NCI-H1436 (cell line): ENCODE results near the gene ICAM4.
"Not testable (repeated sequence)": the region's sequence is repeated elsewhere in the genome, so short reads cannot be mapped to it uniquely, and the experiment has no call there.

Experiments
- DNase-seq: peaks from one replicate; lab custom pipeline; 2025; lab: John Stamatoyannopoulos, UW

Gene ICAM4

DNA sequence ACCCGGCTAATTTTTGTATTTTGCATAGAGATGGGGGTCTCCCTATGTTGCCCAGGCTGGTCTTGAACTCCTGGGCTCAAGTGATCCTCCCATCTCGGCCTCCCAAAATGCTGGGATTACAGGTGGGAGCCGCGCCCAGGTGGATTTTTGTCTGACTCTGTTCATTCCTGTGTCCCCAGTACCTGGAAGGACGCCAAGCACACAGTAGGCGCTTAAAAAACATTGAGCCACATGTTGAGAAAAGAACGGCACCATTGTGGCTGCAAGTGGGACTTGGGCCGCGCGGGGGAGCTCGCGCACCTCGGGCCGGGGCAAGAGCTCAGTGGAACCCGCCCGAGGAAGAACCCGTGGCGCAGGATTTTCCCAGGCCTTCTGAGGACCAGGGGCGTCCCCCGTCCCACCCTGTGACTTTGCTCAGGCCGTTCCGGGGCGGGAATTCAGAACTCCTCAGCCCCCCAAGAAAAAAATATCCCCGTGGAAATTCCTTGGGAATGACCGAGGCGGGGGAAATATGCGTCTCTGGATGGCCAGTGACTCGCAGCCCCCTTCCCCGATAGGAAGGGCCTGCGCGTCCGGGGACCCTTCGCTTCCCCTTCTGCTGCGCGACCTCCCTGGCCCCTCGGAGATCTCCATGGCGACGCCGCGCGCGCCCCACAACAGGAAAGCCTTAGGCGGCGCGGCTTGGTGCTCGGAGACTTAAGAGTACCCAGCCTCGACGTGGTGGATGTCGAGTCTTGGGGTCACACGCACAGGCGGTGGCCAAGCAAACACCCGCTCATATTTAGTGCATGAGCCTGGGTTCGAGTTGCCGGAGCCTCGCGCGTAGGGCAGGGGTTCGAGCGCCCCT is 17.2 kb upstream of the ICAM4 start:
- peak; percentile 47 for DNase-seq

GRCh38 chr19:10270180-10270615 is 16.6 kb upstream of the ICAM4 start:
- DNase-seq: no peak

GRCh38 chr19:10270616-10271394 is 15.9 kb upstream of the ICAM4 start, which contains the start of gene ICAM1:
ICAM1 (plus strand) TSS chr19:10271120; CDS start chr19:10271160, 40 bp downstream.
- DNase-seq: no peak

DNA sequence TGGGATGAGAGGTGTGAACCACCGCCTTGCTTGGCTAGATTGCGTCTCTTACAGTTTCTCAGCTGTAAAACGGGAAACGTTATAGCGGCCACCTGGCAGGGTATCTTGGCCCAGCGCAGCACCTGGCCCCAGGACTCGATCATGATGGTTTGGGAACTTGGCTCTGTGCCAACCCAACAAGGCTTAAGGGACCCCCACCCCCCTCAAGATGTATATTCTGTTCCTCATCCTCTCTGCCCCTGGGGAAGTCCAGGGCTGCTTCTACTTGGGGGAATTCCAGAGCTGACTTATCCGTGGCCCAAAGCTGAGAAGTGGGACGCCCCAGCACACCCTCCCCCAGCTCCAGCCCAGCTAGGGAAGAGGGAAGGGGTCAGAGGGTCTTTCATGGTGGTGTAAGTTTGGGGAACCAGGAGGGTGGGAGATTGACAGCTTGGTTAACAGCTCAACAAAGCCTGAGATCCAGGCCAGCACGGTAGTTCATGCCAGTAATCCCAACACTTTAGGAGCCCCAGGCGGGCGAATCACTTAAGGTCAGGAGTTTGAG is 15.1 kb upstream of the ICAM4 start:
- no peak for DNase-seq

DNA sequence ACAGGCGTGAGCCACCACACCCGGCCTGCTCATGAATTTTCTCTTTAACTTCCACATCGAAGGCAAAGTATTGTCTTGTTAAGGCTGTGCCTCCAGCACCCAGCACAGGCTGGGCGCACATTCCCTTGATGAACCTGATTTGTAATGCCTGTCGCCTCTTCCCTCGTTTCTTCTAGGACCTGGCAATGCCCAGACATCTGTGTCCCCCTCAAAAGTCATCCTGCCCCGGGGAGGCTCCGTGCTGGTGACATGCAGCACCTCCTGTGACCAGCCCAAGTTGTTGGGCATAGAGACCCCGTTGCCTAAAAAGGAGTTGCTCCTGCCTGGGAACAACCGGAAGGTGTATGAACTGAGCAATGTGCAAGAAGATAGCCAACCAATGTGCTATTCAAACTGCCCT is 12.2 kb upstream of the ICAM4 start:
- no peak for DNase-seq

GRCh38 chr19:10277795-10278589 is 8.8 kb upstream of the ICAM4 start:
- no peak for DNase-seq

DNA sequence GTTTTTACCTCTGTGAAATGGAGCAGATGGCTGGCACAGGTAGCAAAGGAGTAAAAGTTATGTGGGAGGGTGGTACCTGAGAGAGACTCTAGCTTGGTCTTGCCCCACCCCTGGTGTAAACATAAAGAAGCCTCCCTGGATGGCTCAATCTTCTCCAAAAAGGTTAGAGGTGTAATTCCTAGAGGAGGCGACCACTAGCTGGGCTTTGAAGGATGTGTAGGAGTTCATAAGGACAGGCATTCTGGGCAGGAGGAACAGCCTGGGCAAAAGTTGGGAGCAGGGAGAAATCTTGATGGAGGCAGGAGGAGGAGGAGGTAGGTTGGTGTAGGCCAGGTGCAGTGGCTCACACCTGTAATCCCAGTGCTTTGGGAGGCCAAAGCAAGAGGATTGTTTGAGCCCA is 7.8 kb upstream of the ICAM4 start:
- no peak for DNase-seq

DNA sequence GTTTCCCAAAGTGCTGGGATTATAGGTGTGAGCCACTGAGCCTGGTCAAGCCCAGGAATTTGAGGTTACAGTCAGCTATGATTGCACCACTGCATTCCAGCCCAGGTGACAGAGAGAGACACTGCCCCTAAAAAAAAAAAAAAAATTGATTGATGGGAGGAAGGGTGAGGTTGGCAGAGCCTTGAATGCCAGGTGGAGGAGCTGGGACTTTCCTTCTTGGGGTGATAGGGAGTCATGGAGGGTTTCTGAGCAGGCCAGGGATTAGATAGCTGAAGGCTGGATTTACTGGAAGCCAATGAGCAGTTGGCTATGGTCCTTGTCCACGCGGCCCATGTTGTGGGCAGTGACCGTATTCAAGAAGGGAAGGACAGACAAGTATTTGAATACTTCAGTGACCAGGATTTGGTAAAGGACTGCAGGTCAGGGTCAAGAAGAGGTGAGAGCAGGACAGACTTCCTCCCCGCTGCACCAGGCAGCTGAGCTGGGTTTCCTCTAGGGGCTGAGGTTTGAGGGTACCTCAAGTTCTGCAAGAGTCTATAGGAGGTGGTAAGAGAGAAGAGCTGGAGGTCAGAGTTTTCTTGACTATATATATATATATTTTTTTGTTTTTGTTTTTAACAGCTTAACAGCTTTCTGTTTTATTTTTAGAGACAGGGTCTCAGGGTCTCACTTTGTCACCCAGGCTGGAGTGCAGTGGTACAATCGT is 6.9 kb upstream of the ICAM4 start:
- DNase-seq: no peak

- DNase-seq: not testable (repeated sequence)
These were observed 4.7 kb upstream of the ICAM4 start for GRCh38 chr19:10282043-10282442.

DNA sequence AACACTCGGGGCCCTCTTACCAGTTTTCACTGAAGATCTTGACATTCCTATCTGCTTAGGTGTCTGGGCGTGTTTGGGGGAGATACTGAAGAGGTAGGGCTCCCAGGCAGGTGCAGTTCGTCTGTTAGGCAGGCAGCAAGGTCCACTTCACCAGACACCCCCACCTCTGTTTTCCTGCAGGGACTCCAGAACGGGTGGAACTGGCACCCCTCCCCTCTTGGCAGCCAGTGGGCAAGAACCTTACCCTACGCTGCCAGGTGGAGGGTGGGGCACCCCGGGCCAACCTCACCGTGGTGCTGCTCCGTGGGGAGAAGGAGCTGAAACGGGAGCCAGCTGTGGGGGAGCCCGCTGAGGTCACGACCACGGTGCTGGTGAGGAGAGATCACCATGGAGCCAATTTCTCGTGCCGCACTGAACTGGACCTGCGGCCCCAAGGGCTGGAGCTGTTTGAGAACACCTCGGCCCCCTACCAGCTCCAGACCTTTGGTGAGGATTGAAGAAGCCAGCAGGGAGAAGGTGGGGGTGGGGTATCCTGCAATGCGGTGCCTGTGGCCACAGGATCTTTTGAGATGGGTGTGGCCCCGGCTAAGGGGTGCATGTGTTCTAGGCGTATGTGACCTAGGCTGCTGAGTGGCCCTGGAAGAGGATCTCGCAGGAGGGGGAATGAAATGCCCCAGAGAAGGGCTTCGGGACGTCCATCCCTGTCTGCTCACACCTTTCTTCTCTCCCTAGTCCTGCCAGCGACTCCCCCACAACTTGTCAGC is 3.3 kb upstream of the ICAM4 start:
- DNase-seq: no peak

GRCh38 chr19:10284065-10284959 is 2.4 kb upstream of the ICAM4 start:
- DNase-seq: no peak

- no peak for DNase-seq
These were observed 1.8 kb upstream of the ICAM4 start for GRCh38 chr19:10284960-10285278.

DNA sequence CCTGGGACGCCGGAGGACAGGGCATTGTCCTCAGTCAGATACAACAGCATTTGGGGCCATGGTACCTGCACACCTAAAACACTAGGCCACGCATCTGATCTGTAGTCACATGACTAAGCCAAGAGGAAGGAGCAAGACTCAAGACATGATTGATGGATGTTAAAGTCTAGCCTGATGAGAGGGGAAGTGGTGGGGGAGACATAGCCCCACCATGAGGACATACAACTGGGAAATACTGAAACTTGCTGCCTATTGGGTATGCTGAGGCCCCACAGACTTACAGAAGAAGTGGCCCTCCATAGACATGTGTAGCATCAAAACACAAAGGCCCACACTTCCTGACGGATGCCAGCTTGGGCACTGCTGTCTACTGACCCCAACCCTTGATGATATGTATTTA is 1.4 kb upstream of the ICAM4 start:
- DNase-seq: no peak

DNA sequence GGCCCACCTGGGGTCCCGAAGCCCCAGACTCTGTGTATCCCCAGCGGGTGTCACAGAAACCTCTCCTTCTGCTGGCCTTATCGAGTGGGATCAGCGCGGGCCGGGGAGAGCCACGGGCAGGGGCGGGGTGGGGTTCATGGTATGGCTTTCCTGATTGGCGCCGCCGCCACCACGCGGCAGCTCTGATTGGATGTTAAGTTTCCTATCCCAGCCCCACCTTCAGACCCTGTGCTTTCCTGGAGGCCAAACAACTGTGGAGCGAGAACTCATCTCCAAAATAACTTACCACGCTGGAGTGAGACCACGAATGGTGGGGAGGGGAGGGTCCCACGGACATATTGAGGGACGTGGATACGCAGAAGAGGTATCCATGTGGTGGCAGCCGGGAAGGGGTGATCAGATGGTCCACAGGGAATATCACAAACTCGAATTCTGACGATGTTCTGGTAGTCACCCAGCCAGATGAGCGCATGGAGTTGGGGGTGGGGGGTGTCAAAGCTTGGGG is 2.0 kb downstream of the ICAM4 start:
- DNase-seq: no peak

GRCh38 chr19:10289167-10289835 is 2.5 kb downstream of the ICAM4 start:
- peak; percentile 68 for DNase-seq

GRCh38 chr19:10289836-10290356 is 3.1 kb downstream of the ICAM4 start, which contains the start of gene ICAM5:
ICAM5 (plus strand) TSS chr19:10289952; CDS start chr19:10290044, 92 bp downstream.
- DNase-seq: no peak

GRCh38 chr19:10290357-10290875 is 3.7 kb downstream of the ICAM4 start:
- DNase-seq: no peak

- no peak for DNase-seq
These were observed 4.3 kb downstream of the ICAM4 start for GRCh38 chr19:10290876-10291553.
